Upper lobe of left lung (tissue), 4 donors: ENCODE measurements around the gene SYT12.

Source experiments
- EP300 ChIP-seq, 4 donors: sonication (generic); formaldehyde crosslinking; IDR thresholded peaks; one replicate each; pipeline ENCODE4 v1.5.1; 2017; ENCODE audit warnings: antibody characterized with exemption in 4 of 4, control low read depth in 2 of 4
- POLR2A ChIP-seq, 4 donors: fragments of 450-650 bp; IDR thresholded peaks; one replicate each; pipeline ENCODE4 v1.5.1; 2016 to 2017; ENCODE audit warnings: antibody characterized with exemption in 4 of 4, mild to moderate bottlenecking in 2 of 4
- POLR2AphosphoS5 ChIP-seq, 2 donors: sonication (generic); formaldehyde crosslinking; IDR thresholded peaks; one replicate each; pipeline ENCODE4 v1.5.1; 2017; ENCODE audit warnings: antibody characterized with exemption in 2 of 2
- TF ChIP-seq, protein P1 (sequence below), 6 experiments: fragments of 450-650 bp in 4 of 6; fragments of 200-600 bp in 2 of 6; sonication (generic) in 2 of 6; IDR thresholded peaks; one replicate each; pipeline ENCODE4 v1.5.1; 2016 to 2019; ENCODE audit warnings: antibody characterized with exemption in 6 of 6

- TF ChIP-seq, protein P1, sequence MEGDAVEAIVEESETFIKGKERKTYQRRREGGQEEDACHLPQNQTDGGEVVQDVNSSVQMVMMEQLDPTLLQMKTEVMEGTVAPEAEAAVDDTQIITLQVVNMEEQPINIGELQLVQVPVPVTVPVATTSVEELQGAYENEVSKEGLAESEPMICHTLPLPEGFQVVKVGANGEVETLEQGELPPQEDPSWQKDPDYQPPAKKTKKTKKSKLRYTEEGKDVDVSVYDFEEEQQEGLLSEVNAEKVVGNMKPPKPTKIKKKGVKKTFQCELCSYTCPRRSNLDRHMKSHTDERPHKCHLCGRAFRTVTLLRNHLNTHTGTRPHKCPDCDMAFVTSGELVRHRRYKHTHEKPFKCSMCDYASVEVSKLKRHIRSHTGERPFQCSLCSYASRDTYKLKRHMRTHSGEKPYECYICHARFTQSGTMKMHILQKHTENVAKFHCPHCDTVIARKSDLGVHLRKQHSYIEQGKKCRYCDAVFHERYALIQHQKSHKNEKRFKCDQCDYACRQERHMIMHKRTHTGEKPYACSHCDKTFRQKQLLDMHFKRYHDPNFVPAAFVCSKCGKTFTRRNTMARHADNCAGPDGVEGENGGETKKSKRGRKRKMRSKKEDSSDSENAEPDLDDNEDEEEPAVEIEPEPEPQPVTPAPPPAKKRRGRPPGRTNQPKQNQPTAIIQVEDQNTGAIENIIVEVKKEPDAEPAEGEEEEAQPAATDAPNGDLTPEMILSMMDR (IDR thresholded peaks at IDR 0.05), result no peak
- TF ChIP-seq POLR2A (IDR thresholded peaks at IDR 0.05), result no peak
- TF ChIP-seq EP300 (IDR thresholded peaks at IDR 0.05), result no peak
- TF ChIP-seq POLR2AphosphoS5 (IDR thresholded peaks at IDR 0.05), result no peak
These were observed 9.0 kb downstream of the SYT12 start for GRCh38 chr11:67031791-67032561.
